Spleen (tissue), 11 donors: ENCODE measurements around the gene NFIB. TPM values are rescaled to one million over a fixed set of nuclear protein-coding genes. Genes with fewer than 3 reads are reported as not detected.

Source experiments
- DNase-seq: peaks from one replicate; pipeline ENCODE4 v3.0.0-alpha.2; 2020
- H3K27ac ChIP-seq, 8 donors: fragments of 200-600 bp; sonication (generic) in 7 of 8; 1 replicate in 4 of 8; 2 replicates in 4 of 8; pipeline versions ENCODE4 v1.5.0 to v1.8.0; 2016 to 2021; ENCODE audit warnings: inconsistent platforms in 4 of 8, mild to moderate bottlenecking in 4 of 8, moderate library complexity in 1 of 8
- H3K27me3 ChIP-seq, 7 donors: fragments of 200-600 bp; sonication (generic) in 6 of 7; replicated peaks in 1 of 7; 1 replicate in 4 of 7; 2 replicates in 3 of 7; pipeline versions ENCODE4 v1.5.0 to v1.8.0; 2016 to 2021; ENCODE audit warnings: inconsistent platforms in 3 of 7, mild to moderate bottlenecking in 1 of 7
- H3K36me3 ChIP-seq, 6 donors: fragments of 200-600 bp; sonication (generic) in 5 of 6; 1 replicate in 4 of 6; 2 replicates in 2 of 6; pipeline versions ENCODE4 v1.5.0 to v1.8.0; 2016 to 2021; ENCODE audit warnings: inconsistent platforms in 2 of 6
- H3K4me1 ChIP-seq, 6 donors: fragments of 200-600 bp; sonication (generic) in 5 of 6; 1 replicate in 3 of 6; 2 replicates in 3 of 6; pipeline versions ENCODE4 v1.5.0 to v1.8.0; 2016 to 2021; ENCODE audit warnings: inconsistent platforms in 3 of 6
- H3K4me3 ChIP-seq, 8 donors: fragments of 200-600 bp; sonication (generic) in 7 of 8; 1 replicate in 4 of 8; 2 replicates in 4 of 8; pipeline versions ENCODE4 v1.5.0 to v1.8.0; 2016 to 2021; ENCODE audit warnings: inconsistent platforms in 4 of 8, mild to moderate bottlenecking in 4 of 8, moderate library complexity in 2 of 8
- H3K9me3 ChIP-seq, 8 donors: fragments of 200-600 bp; sonication (generic) in 7 of 8; 1 replicate in 4 of 8; 2 replicates in 4 of 8; pipeline versions ENCODE4 v1.5.0 to v1.8.0; 2016 to 2021; ENCODE audit warnings: inconsistent platforms in 4 of 8
- POLR2A ChIP-seq, 3 donors: fragments of 450-650 bp; IDR thresholded peaks; one replicate each; pipeline ENCODE4 v1.5.1; 2017; ENCODE audit warnings: antibody characterized with exemption in 3 of 3, mild to moderate bottlenecking in 1 of 3
- POLR2AphosphoS5 ChIP-seq, 3 donors: sonication (generic); formaldehyde crosslinking; IDR thresholded peaks; one replicate each; pipeline ENCODE4 v1.5.1; 2017; ENCODE audit warnings: antibody characterized with exemption in 3 of 3
- WGBS, 5 donors: extraction: QIAGEN DNeasy Blood & Tissue Kit in 3 of 5; methylation state at CpG; one replicate each; pipeline versions ENCODE4 v1.1.5 to v1.1.7; 2013 to 2018; 5-methylcytosine and 5-hydroxymethylcytosine counted together
- intact Hi-C: fragments of 100-400 bp; cut with DNase I; formaldehyde crosslinking; loops from one replicate; pipeline ENCODE4 v1.15.0; 2023; ENCODE audit warnings: low total_unique reads
- polyA plus RNA-seq, 3 donors: library from polyadenylated mRNA; stranded (reverse); fragments of 200-250 nt; gene quantifications; one replicate each; pipeline ENCODE4 v1.2.1, GENCODE V29; 2013
- total RNA-seq, 7 donors: library from RNA; depleted of rRNA in 3 of 7; stranded (reverse); fragments of >200 nt in 3 of 7; fragmentation: NEBNext Ultra II Directional in 4 of 7; extraction: Animal tissue kit (Norgen Biotek cat#: 25700) in 4 of 7; gene quantifications; one replicate each; pipeline versions ENCODE4 v1.1.0 to v1.2.1, GENCODE V29; 2016 to 2021
- TF ChIP-seq, protein P1 (sequence below), 11 experiments: fragments of 200-600 bp in 7 of 11; fragments of 450-650 bp in 4 of 11; sonication (generic) in 4 of 11; IDR thresholded peaks in 8 of 11; conservative IDR thresholded peaks in 3 of 11; 1 replicate in 7 of 11; 2 replicates in 4 of 11; pipeline versions ENCODE4 v1.4.0 to v1.8.0; 2016 to 2021; ENCODE audit warnings: antibody characterized with exemption in 11 of 11, inconsistent platforms in 4 of 11, mild to moderate bottlenecking in 1 of 11
- donor health status: healthy with polysubstance abuse.
- donor health status: DM: no; HTN: no; CAD: no; lungs with moderate emphysema.
- donor health status: DM: no; HTN: no; CAD: no.
- donor health status: Bipolar disorder and iron deficiency.
- donor health status: healthy.
- donor health status: DM: no; HTN: no; CAD: no.
- donor health status: DM: yes; HTN: yes; CAD: no.

NFIB gene
- total and polyA plus RNA-seq, 10 donors, result 3.6 to 96.8 (median 48.4) TPM

- H3K27ac ChIP-seq, result no peak overlapping the region
- intact Hi-C loops, result no loop called here
- TF ChIP-seq POLR2A (IDR thresholded peaks at IDR 0.05) (no peak), POLR2AphosphoS5 (IDR thresholded peaks at IDR 0.05) (no peak)
- TF ChIP-seq, protein P1, sequence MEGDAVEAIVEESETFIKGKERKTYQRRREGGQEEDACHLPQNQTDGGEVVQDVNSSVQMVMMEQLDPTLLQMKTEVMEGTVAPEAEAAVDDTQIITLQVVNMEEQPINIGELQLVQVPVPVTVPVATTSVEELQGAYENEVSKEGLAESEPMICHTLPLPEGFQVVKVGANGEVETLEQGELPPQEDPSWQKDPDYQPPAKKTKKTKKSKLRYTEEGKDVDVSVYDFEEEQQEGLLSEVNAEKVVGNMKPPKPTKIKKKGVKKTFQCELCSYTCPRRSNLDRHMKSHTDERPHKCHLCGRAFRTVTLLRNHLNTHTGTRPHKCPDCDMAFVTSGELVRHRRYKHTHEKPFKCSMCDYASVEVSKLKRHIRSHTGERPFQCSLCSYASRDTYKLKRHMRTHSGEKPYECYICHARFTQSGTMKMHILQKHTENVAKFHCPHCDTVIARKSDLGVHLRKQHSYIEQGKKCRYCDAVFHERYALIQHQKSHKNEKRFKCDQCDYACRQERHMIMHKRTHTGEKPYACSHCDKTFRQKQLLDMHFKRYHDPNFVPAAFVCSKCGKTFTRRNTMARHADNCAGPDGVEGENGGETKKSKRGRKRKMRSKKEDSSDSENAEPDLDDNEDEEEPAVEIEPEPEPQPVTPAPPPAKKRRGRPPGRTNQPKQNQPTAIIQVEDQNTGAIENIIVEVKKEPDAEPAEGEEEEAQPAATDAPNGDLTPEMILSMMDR (IDR thresholded peaks at IDR 0.05 in 8 of 11, conservative IDR thresholded peaks at IDR 0.05 in 3 of 11), result no peak
- H3K4me1 ChIP-seq, result peaks cover 0 to 5% (median 0%) of the 10 kb centered on the region in 6 donors
- no peaks in the 10 kb centered on the region for H3K27me3 ChIP-seq
- H3K4me3 ChIP-seq, result no peak overlapping the region
- no peaks in the 10 kb centered on the region for H3K9me3 ChIP-seq
- WGBS, 5 donors, result 79 to 93% (median 84%) methylated on average over 5 of the region's 5 CpGs
- no peaks in the 10 kb centered on the region for H3K36me3 ChIP-seq
- no peak for DNase-seq
Measured at GRCh38 chr9:14170973-14171596, 142.9 kb downstream of the NFIB start.

DNA sequence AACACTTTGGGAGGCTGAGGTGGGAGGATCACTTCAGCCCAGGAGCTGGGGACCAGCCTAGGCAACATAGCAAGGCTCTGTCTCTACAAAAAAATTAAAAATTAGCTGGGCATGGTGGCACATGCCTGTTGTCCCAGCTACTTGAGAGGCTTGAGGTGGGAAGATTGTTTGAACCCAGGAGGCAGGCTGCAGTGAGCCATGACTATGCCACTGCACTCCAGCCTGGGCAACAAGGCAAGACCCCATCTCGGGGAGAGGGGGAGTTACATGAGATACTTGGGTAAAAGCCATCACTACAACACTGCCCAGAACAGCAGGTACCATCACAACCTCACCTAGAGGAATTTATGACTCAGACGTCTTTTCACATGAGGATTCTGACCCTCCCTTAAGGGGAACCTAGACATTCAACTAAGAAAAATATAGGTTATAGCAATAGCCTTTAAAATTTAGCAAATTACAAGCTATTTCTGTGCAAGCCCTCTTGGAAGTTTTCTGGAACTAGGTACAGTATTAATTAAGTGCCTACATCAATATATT, 143.5 kb downstream of the NFIB start:
- no peaks in the 10 kb centered on the region for H3K9me3 ChIP-seq
- H3K4me1 ChIP-seq, result peaks cover 0 to 5% (median 0%) of the 10 kb centered on the region in 6 donors
- no peak for TF ChIP-seq POLR2AphosphoS5 (IDR thresholded peaks at IDR 0.05)
- TF ChIP-seq, protein P1 (IDR thresholded peaks at IDR 0.05 in 8 of 11, conservative IDR thresholded peaks at IDR 0.05 in 3 of 11), result no peak
- TF ChIP-seq POLR2A (IDR thresholded peaks at IDR 0.05), result no peak
- H3K36me3 ChIP-seq, result no peaks in the 10 kb centered on the region
- intact Hi-C loops, result no loop called here
- no peaks in the 10 kb centered on the region for H3K27me3 ChIP-seq
- no peak for DNase-seq
- WGBS, 5 donors, result 71 to 85% (median 72%) methylated on average over 2 of the region's 2 CpGs
- no peak overlapping the region for H3K27ac ChIP-seq
- H3K4me3 ChIP-seq, result no peak overlapping the region

- WGBS, 5 donors, result 88 to 96% (median 89%) methylated on average over 5 of the region's 5 CpGs
- Histone ChIP-seq H3K27me3 (no peaks in the 10 kb centered on the region), H3K4me3 (no peak overlapping the region), H3K4me1 (peaks cover 0 to 5% (median 0%) of the 10 kb centered on the region in 6 donors), H3K36me3 (no peaks in the 10 kb centered on the region), H3K27ac (no peak overlapping the region), H3K9me3 (no peaks in the 10 kb centered on the region)
- TF ChIP-seq POLR2A (IDR thresholded peaks at IDR 0.05) (no peak), POLR2AphosphoS5 (IDR thresholded peaks at IDR 0.05) (no peak)
- TF ChIP-seq, protein P1 (IDR thresholded peaks at IDR 0.05 in 8 of 11, conservative IDR thresholded peaks at IDR 0.05 in 3 of 11), result no peak
- intact Hi-C loops, result no loop called here
- DNase-seq, result no peak
Measured at GRCh38 chr9:14168381-14168780, 145.6 kb downstream of the NFIB start.

- no peaks in the 10 kb centered on the region for H3K9me3 ChIP-seq
- no peaks in the 10 kb centered on the region for H3K36me3 ChIP-seq
- WGBS, 5 donors, result 88 to 97% (median 89%) methylated on average over 4 of the region's 4 CpGs
- no peaks in the 10 kb centered on the region for H3K27me3 ChIP-seq
- intact Hi-C loops, result no loop called here
- H3K4me1 ChIP-seq, result peaks cover 0 to 5% (median 0%) of the 10 kb centered on the region in 6 donors
- TF ChIP-seq POLR2AphosphoS5 (IDR thresholded peaks at IDR 0.05) (no peak), POLR2A (IDR thresholded peaks at IDR 0.05) (no peak)
- TF ChIP-seq, protein P1 (IDR thresholded peaks at IDR 0.05 in 8 of 11, conservative IDR thresholded peaks at IDR 0.05 in 3 of 11), result no peak
- DNase-seq, result no peak
- H3K4me3 ChIP-seq, result no peak overlapping the region
- H3K27ac ChIP-seq, result no peak overlapping the region
Measured at GRCh38 chr9:14165376-14166035, 148.4 kb downstream of the NFIB start.
